GM19099 (cell line): ENCODE data around the gene KRAS.

ENCODE experiments used
- POLR2A ChIP-seq: IDR thresholded peaks from 3 replicates; pipeline ENCODE4 v1.6.1; 2011; ENCODE audit warnings: low read depth; ENCODE audit not compliant: insufficient read length; ENCODE audit errors: extremely low read depth

KRAS gene

GRCh38 chr12:25241167-25242020 lies 9.3 kb downstream of the KRAS start:
- TF ChIP-seq POLR2A: no peak

- TF ChIP-seq POLR2A: no peak
These were observed 14.1 kb downstream of the KRAS start for GRCh38 chr12:25236626-25237025.

GRCh38 chr12:25236190-25236589 lies 14.5 kb downstream of the KRAS start:
- no peak for TF ChIP-seq POLR2A

- no peak for TF ChIP-seq POLR2A
These were observed 37.4 kb downstream of the KRAS start for GRCh38 chr12:25213338-25213737.

- no peak for TF ChIP-seq POLR2A
These were observed 42.2 kb downstream of the KRAS start for GRCh38 chr12:25208554-25208953.

- TF ChIP-seq POLR2A: no peak
These were observed 42.9 kb downstream of the KRAS start for GRCh38 chr12:25207846-25208245.

GRCh38 chr12:25207411-25207810 lies 43.3 kb downstream of the KRAS start:
- TF ChIP-seq POLR2A: no peak

- TF ChIP-seq POLR2A: no peak
These were observed 48.6 kb downstream of the KRAS start for GRCh38 chr12:25202137-25202536.

- TF ChIP-seq POLR2A: no peak
These were observed 50.0 kb downstream of the KRAS start for GRCh38 chr12:25200703-25201102.

GRCh38 chr12:25197608-25198007 lies 53.1 kb downstream of the KRAS start:
- TF ChIP-seq POLR2A: no peak

- peak; percentile 80 for TF ChIP-seq POLR2A
These were observed 55.4 kb downstream of the KRAS start, which contains the start of the genes DNAI7 and ETFRF1 for GRCh38 chr12:25195056-25195971. DNAI7 (minus strand) TSS chr12:25195160; CDS start chr12:25195078, 82 bp downstream. ETFRF1 (plus strand) TSS chr12:25195237; CDS start chr12:25203957, 8,720 bp downstream.

GRCh38 chr12:25194722-25195055 lies 56.0 kb downstream of the KRAS start:
- TF ChIP-seq POLR2A: no peak

- TF ChIP-seq POLR2A: no peak
These were observed 56.5 kb downstream of the KRAS start for GRCh38 chr12:25194214-25194613.

- no peak for TF ChIP-seq POLR2A
These were observed 59.9 kb downstream of the KRAS start for GRCh38 chr12:25190793-25191192.

GRCh38 chr12:25189656-25190055 lies 61.1 kb downstream of the KRAS start:
- TF ChIP-seq POLR2A: no peak
